Measurements from ENCODE around the gene SIPA1L3.

DNA sequence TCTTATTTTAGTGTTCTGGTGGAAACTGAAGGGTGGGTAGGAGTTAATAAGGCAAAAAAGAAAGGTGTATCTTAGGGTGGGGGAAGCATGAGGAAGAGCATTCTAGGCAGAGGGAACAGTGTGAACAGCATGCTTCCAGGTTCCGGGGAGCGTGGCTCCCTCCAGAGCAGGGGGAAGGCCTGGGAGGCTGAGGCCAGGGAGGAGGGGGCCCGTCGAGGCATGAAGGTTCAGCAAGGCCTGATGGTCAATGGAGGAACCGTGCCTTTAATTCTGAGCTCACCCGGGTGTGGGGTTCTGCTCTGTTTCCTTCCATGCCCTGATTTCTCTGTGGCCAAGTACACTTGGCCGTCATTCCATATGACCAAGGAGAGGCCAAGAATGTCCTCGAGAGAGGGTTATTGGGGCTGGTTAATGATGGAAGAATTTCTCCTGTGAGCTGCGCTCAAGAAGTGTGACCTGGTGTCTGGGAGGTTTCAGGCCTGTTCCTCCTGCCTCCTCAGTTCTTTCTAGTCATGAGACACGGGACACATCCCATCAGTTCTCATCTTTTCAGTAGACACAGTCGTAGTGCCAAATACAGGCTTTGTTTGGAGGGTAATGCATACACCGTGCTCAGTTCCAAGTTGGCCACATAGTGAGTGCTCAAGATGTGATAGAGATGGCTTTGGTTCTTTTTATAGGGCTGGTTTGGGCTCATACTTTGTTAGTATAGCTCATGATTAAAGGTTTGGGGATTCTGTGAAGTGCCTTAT lies 73.6 kb downstream of the SIPA1L3 start:
- TF ChIP-seq, protein P1, sequence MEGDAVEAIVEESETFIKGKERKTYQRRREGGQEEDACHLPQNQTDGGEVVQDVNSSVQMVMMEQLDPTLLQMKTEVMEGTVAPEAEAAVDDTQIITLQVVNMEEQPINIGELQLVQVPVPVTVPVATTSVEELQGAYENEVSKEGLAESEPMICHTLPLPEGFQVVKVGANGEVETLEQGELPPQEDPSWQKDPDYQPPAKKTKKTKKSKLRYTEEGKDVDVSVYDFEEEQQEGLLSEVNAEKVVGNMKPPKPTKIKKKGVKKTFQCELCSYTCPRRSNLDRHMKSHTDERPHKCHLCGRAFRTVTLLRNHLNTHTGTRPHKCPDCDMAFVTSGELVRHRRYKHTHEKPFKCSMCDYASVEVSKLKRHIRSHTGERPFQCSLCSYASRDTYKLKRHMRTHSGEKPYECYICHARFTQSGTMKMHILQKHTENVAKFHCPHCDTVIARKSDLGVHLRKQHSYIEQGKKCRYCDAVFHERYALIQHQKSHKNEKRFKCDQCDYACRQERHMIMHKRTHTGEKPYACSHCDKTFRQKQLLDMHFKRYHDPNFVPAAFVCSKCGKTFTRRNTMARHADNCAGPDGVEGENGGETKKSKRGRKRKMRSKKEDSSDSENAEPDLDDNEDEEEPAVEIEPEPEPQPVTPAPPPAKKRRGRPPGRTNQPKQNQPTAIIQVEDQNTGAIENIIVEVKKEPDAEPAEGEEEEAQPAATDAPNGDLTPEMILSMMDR (IDR thresholded peaks at IDR 0.05), result no peak
- TF ChIP-seq POLR2AphosphoS5 (IDR thresholded peaks at IDR 0.05; ENCODE audit: low read depth, low read length), result no peak

Measured in Panc1 (cell line).